WTC11 (cell line): Measurements from ENCODE around the gene PYY.

Experiments
- CREB1 ChIP-seq: sonication (generic); formaldehyde crosslinking; IDR thresholded peaks from 2 replicates; pipeline ENCODE4 v1.8.0; 2023; ENCODE audit warnings: mild to moderate bottlenecking, missing genetic modification reagents
- ESRRA ChIP-seq: sonication (generic); formaldehyde crosslinking; IDR thresholded peaks from 2 replicates; pipeline ENCODE4 v1.8.1; 2022; ENCODE audit warnings: mild to moderate bottlenecking, missing genetic modification reagents, borderline replicate concordance
- FOXJ3 ChIP-seq: sonication (generic); formaldehyde crosslinking; IDR thresholded peaks from 2 replicates; pipeline ENCODE4 v1.9.0; 2021; ENCODE audit warnings: missing genetic modification reagents, mild to moderate bottlenecking, borderline replicate concordance
- NFE2L1 ChIP-seq: sonication (generic); formaldehyde crosslinking; IDR thresholded peaks from 2 replicates; pipeline ENCODE4 v1.8.1; 2023; ENCODE audit warnings: missing genetic modification reagents
- NR3C1 ChIP-seq: sonication (generic); formaldehyde crosslinking; conservative IDR thresholded peaks from 2 replicates; pipeline ENCODE4 v1.8.1; 2023; ENCODE audit warnings: low read depth, mild to moderate bottlenecking, missing genetic modification reagents
- SP1 ChIP-seq: sonication (generic); formaldehyde crosslinking; conservative IDR thresholded peaks from 2 replicates; pipeline ENCODE4 v1.8.1; 2022; ENCODE audit warnings: missing genetic modification reagents
- ZNF138 ChIP-seq: sonication (generic); formaldehyde crosslinking; conservative IDR thresholded peaks from 2 replicates; pipeline ENCODE4 v1.8.1; 2022; ENCODE audit warnings: mild to moderate bottlenecking, moderate library complexity, missing genetic modification reagents
- TF ChIP-seq, protein P1 (sequence below): fragments of 200-600 bp; IDR thresholded peaks from 2 replicates; pipeline ENCODE4 v1.8.0; 2022; ENCODE audit warnings: antibody characterized with exemption
- TF ChIP-seq, protein P2 (sequence below): sonication (generic); formaldehyde crosslinking; IDR thresholded peaks from 2 replicates; pipeline ENCODE4 v1.8.1; 2022; ENCODE audit warnings: low read depth, mild to moderate bottlenecking, moderate library complexity, missing genetic modification reagents, borderline replicate concordance

DNA sequence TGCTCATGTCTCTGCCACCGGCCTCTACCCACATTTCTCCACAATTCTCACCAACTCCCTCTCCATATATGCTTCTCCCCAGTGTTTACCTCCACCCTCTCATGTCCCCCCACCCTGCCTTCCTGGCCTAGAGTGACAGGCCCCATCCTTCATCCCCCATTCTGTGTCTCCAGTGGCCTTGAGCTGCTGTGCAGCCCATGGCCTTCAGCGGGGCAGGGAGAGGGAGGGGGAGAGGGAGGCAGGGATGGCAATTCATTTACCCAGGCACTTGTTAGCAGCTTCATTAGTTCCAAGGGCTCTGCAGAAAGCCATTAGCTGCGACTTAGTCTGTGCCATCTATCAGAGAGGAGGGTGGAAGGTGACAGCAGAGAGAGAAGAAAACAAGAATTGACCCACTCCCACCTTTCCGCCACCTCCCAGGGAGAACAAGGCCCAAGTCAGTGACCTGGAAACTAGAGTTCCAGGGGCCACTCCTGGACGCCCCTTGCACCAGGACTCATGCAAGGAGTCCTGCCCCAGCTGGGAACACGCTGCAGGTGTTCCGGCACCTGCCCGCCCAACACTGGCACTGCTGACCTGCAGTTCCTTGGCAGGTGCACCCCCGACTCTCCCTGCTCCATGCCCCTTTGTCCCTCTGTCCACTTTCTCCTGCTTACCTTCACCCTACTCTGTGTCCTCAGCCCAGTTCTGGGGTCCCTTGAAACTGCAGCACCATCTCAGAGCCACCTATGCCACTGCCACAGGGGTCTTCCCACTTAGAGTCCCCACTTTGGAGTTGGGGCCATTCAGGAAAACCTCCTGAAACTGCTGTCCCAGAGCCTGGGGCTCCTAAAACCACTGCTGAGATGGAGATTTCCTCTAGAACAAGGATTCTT lies 23.5 kb upstream of the PYY start:
- TF ChIP-seq, protein P1, sequence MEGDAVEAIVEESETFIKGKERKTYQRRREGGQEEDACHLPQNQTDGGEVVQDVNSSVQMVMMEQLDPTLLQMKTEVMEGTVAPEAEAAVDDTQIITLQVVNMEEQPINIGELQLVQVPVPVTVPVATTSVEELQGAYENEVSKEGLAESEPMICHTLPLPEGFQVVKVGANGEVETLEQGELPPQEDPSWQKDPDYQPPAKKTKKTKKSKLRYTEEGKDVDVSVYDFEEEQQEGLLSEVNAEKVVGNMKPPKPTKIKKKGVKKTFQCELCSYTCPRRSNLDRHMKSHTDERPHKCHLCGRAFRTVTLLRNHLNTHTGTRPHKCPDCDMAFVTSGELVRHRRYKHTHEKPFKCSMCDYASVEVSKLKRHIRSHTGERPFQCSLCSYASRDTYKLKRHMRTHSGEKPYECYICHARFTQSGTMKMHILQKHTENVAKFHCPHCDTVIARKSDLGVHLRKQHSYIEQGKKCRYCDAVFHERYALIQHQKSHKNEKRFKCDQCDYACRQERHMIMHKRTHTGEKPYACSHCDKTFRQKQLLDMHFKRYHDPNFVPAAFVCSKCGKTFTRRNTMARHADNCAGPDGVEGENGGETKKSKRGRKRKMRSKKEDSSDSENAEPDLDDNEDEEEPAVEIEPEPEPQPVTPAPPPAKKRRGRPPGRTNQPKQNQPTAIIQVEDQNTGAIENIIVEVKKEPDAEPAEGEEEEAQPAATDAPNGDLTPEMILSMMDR = no peak
- TF ChIP-seq ESRRA (CRISPR knock-in tag) (no peak), ZNF138 (CRISPR knock-in tag) (no peak), FOXJ3 (CRISPR knock-in tag) (no peak), NFE2L1 (CRISPR knock-in tag) (no peak), NR3C1 (CRISPR knock-in tag) (no peak), SP1 (CRISPR knock-in tag) (no peak), CREB1 (CRISPR knock-in tag) (no peak)
- TF ChIP-seq, protein P2, sequence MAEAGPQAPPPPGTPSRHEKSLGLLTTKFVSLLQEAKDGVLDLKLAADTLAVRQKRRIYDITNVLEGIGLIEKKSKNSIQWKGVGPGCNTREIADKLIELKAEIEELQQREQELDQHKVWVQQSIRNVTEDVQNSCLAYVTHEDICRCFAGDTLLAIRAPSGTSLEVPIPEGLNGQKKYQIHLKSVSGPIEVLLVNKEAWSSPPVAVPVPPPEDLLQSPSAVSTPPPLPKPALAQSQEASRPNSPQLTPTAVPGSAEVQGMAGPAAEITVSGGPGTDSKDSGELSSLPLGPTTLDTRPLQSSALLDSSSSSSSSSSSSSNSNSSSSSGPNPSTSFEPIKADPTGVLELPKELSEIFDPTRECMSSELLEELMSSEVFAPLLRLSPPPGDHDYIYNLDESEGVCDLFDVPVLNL (CRISPR knock-in tag) = no peak
